ENCODE data around the gene CEP112.

DNA sequence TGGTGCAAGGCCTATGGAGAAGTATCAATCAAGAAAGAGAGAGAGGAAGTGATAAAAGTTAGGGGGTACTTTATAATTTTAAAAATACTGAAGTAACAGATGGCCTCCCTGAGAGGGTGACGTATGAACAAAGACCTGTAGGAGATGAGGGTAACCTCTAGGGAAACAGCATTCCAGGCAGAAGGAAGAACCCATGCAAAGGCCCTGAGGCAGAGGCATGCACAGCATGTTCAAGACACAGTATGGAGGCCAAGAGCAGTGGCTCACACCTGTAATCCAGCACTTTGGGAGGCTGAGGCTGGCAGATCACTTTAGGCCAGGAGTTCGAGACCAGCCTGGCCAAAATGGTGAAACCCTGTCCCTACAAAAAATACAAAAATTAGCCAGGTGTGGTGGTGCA is 437.9 kb downstream of the CEP112 start:
- TF ChIP-seq, protein P1, sequence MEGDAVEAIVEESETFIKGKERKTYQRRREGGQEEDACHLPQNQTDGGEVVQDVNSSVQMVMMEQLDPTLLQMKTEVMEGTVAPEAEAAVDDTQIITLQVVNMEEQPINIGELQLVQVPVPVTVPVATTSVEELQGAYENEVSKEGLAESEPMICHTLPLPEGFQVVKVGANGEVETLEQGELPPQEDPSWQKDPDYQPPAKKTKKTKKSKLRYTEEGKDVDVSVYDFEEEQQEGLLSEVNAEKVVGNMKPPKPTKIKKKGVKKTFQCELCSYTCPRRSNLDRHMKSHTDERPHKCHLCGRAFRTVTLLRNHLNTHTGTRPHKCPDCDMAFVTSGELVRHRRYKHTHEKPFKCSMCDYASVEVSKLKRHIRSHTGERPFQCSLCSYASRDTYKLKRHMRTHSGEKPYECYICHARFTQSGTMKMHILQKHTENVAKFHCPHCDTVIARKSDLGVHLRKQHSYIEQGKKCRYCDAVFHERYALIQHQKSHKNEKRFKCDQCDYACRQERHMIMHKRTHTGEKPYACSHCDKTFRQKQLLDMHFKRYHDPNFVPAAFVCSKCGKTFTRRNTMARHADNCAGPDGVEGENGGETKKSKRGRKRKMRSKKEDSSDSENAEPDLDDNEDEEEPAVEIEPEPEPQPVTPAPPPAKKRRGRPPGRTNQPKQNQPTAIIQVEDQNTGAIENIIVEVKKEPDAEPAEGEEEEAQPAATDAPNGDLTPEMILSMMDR (IDR thresholded peaks at IDR 0.05; ENCODE audit: insufficient read depth, low read depth, low read length): no peak
- TF ChIP-seq EZH2 (IDR thresholded peaks at IDR 0.05; ENCODE audit: insufficient read depth, low read length): no peak

Data from astrocyte (in vitro differentiated cells and primary cell).